Measurements from ENCODE around the gene SNRNP40. TPM values are rescaled to one million over a fixed set of nuclear protein-coding genes. Genes with fewer than 3 reads are reported as not detected.

SNRNP40 gene
- total and polyA plus RNA-seq, 2 of the 13 experiments (the other 11 are each of a cell fraction or from before 2014, with no cell fraction given) = 51.0 to 147 TPM

DNA sequence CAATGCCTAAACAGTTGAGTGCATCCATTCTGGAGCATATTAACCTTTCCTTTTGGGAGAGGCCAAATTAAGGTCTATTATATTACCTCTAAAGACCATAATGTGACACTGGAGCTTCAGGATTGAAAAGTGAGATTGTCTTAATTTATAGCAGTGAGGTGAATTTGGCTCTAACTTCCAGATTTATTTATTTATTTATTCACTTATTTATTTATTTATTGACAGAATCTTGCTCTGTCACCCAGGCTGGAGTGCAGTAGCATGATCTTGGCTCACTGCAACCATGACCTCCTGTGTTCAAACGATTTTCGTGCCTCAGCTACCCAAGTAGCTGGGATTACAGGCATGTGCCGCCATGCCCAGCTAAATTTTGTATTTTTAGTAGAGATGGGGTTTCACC is 19.3 kb upstream of the SNRNP40 start (continued):
- TF ChIP-seq, protein P1, sequence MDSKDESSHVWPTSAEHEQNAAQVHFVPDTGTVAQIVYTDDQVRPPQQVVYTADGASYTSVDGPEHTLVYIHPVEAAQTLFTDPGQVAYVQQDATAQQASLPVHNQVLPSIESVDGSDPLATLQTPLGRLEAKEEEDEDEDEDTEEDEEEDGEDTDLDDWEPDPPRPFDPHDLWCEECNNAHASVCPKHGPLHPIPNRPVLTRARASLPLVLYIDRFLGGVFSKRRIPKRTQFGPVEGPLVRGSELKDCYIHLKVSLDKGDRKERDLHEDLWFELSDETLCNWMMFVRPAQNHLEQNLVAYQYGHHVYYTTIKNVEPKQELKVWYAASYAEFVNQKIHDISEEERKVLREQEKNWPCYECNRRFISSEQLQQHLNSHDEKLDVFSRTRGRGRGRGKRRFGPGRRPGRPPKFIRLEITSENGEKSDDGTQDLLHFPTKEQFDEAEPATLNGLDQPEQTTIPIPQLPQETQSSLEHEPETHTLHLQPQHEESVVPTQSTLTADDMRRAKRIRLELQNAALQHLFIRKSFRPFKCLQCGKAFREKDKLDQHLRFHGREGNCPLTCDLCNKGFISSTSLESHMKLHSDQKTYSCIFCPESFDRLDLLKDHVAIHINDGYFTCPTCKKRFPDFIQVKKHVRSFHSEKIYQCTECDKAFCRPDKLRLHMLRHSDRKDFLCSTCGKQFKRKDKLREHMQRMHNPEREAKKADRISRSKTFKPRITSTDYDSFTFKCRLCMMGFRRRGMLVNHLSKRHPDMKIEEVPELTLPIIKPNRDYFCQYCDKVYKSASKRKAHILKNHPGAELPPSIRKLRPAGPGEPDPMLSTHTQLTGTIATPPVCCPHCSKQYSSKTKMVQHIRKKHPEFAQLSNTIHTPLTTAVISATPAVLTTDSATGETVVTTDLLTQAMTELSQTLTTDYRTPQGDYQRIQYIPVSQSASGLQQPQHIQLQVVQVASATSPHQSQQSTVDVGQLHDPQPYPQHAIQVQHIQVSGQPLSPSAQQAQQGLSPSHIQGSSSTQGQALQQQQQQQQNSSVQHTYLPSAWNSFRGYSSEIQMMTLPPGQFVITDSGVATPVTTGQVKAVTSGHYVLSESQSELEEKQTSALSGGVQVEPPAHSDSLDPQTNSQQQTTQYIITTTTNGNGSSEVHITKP (CRISPR knock-in tag; IDR thresholded peaks at IDR 0.05; ENCODE audit: low read depth) = no peak
- TF ChIP-seq ZNF530 (CRISPR knock-in tag; IDR thresholded peaks at IDR 0.05; ENCODE audit: low read depth) (no peak), ZNF543 (CRISPR knock-in tag; IDR thresholded peaks at IDR 0.05) (no peak)
- TF ChIP-seq, protein P2, sequence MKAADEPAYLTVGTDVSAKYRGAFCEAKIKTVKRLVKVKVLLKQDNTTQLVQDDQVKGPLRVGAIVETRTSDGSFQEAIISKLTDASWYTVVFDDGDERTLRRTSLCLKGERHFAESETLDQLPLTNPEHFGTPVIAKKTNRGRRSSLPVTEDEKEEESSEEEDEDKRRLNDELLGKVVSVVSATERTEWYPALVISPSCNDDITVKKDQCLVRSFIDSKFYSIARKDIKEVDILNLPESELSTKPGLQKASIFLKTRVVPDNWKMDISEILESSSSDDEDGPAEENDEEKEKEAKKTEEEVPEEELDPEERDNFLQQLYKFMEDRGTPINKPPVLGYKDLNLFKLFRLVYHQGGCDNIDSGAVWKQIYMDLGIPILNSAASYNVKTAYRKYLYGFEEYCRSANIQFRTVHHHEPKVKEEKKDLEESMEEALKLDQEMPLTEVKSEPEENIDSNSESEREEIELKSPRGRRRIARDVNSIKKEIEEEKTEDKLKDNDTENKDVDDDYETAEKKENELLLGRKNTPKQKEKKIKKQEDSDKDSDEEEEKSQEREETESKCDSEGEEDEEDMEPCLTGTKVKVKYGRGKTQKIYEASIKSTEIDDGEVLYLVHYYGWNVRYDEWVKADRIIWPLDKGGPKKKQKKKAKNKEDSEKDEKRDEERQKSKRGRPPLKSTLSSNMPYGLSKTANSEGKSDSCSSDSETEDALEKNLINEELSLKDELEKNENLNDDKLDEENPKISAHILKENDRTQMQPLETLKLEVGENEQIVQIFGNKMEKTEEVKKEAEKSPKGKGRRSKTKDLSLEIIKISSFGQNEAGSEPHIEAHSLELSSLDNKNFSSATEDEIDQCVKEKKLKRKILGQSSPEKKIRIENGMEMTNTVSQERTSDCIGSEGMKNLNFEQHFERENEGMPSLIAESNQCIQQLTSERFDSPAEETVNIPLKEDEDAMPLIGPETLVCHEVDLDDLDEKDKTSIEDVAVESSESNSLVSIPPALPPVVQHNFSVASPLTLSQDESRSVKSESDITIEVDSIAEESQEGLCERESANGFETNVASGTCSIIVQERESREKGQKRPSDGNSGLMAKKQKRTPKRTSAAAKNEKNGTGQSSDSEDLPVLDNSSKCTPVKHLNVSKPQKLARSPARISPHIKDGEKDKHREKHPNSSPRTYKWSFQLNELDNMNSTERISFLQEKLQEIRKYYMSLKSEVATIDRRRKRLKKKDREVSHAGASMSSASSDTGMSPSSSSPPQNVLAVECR (CRISPR knock-in tag; IDR thresholded peaks at IDR 0.05; ENCODE audit: borderline replicate concordance) = no peak
- TF ChIP-seq, protein P3, sequence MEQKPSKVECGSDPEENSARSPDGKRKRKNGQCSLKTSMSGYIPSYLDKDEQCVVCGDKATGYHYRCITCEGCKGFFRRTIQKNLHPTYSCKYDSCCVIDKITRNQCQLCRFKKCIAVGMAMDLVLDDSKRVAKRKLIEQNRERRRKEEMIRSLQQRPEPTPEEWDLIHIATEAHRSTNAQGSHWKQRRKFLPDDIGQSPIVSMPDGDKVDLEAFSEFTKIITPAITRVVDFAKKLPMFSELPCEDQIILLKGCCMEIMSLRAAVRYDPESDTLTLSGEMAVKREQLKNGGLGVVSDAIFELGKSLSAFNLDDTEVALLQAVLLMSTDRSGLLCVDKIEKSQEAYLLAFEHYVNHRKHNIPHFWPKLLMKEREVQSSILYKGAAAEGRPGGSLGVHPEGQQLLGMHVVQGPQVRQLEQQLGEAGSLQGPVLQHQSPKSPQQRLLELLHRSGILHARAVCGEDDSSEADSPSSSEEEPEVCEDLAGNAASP (CRISPR knock-in tag; IDR thresholded peaks at IDR 0.05; ENCODE audit: borderline replicate concordance) = no peak
- TF ChIP-seq, protein P4, sequence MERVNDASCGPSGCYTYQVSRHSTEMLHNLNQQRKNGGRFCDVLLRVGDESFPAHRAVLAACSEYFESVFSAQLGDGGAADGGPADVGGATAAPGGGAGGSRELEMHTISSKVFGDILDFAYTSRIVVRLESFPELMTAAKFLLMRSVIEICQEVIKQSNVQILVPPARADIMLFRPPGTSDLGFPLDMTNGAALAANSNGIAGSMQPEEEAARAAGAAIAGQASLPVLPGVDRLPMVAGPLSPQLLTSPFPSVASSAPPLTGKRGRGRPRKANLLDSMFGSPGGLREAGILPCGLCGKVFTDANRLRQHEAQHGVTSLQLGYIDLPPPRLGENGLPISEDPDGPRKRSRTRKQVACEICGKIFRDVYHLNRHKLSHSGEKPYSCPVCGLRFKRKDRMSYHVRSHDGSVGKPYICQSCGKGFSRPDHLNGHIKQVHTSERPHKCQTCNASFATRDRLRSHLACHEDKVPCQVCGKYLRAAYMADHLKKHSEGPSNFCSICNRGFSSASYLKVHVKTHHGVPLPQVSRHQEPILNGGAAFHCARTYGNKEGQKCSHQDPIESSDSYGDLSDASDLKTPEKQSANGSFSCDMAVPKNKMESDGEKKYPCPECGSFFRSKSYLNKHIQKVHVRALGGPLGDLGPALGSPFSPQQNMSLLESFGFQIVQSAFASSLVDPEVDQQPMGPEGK (CRISPR knock-in tag; IDR thresholded peaks at IDR 0.05) = no peak
- TF ChIP-seq, protein P5, sequence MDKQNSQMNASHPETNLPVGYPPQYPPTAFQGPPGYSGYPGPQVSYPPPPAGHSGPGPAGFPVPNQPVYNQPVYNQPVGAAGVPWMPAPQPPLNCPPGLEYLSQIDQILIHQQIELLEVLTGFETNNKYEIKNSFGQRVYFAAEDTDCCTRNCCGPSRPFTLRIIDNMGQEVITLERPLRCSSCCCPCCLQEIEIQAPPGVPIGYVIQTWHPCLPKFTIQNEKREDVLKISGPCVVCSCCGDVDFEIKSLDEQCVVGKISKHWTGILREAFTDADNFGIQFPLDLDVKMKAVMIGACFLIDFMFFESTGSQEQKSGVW (CRISPR knock-in tag; IDR thresholded peaks at IDR 0.05; ENCODE audit: borderline replicate concordance) = no peak

Measured in HepG2 (cell line).